Measurements from ENCODE around the gene GGACT.

DNA sequence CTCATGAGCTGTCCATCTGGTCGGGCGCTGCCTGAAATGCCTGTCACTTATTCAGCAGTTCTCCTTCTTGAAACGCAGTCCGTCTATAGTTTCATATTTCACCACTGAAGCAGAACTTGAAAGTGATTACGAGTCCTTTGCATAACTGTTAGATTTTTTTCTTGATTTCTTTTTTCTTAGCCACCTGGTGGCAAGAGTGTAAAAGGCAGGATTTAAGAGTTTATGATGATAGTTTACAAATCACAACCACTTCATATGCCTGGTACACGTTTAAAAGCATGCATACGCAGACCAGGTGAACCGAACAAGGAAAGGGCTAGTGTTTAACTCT is 45.8 kb downstream of the GGACT start:
- TF ChIP-seq CTCF (IDR thresholded peaks at IDR 0.05) (peak; percentile 40), ZFX (IDR thresholded peaks at IDR 0.05; ENCODE audit: borderline replicate concordance) (no peak)

All from 22Rv1 (cell line).